Left ventricle myocardium inferior (tissue), 1 donor: ENCODE data around the gene CMC1. TPM values are rescaled to one million over a fixed set of nuclear protein-coding genes. Genes with fewer than 3 reads are reported as not detected.
"Not testable (repeated sequence)": the region's sequence is repeated elsewhere in the genome, so short reads cannot be mapped to it uniquely, and the experiment has no call there.

ENCODE experiments used
- DNase-seq: peaks from one replicate; pipeline ENCODE4 v3.0.0-alpha.2; 2020
- H3K27ac ChIP-seq: fragments of 200-600 bp; replicated peaks from 2 replicates; pipeline ENCODE4 v1.8.0; 2021
- H3K27me3 ChIP-seq: fragments of 200-600 bp; 2 replicates; pipeline ENCODE4 v1.8.0; 2021; ENCODE audit warnings: low read depth
- H3K36me3 ChIP-seq: fragments of 200-600 bp; 2 replicates; pipeline ENCODE4 v1.8.0; 2021
- H3K4me1 ChIP-seq: fragments of 200-600 bp; 2 replicates; pipeline ENCODE4 v1.8.0; 2021
- H3K4me3 ChIP-seq: fragments of 200-600 bp; 2 replicates; pipeline ENCODE4 v1.8.0; 2021; ENCODE audit warnings: mild to moderate bottlenecking, moderate library complexity
- H3K9me3 ChIP-seq: fragments of 200-600 bp; replicated peaks from 2 replicates; pipeline ENCODE4 v1.8.0; 2021
- intact Hi-C: fragments of 100-400 bp; cut with micrococcal nuclease; formaldehyde crosslinking; loops from one replicate; pipeline ENCODE4 v1.11.0; 2022
- total RNA-seq: library from RNA; stranded (reverse); fragmentation: NEBNext Ultra II Directional; extraction: Animal tissue kit (Norgen Biotek cat#: 25700); gene quantifications from one replicate; pipeline ENCODE4 v1.2.1, GENCODE V29; 2021
- TF ChIP-seq, protein P1 (sequence below): fragments of 200-600 bp; IDR thresholded peaks from 2 replicates; pipeline ENCODE4 v1.8.0; 2021; ENCODE audit warnings: antibody characterized with exemption, mild to moderate bottlenecking, borderline replicate concordance
- donor health status: DM: no; HTN: yes; CAD: no; lungs with severe emphysema.

Gene CMC1
- total RNA-seq, 1 donor from 2014 or later: 41.0 TPM

DNA sequence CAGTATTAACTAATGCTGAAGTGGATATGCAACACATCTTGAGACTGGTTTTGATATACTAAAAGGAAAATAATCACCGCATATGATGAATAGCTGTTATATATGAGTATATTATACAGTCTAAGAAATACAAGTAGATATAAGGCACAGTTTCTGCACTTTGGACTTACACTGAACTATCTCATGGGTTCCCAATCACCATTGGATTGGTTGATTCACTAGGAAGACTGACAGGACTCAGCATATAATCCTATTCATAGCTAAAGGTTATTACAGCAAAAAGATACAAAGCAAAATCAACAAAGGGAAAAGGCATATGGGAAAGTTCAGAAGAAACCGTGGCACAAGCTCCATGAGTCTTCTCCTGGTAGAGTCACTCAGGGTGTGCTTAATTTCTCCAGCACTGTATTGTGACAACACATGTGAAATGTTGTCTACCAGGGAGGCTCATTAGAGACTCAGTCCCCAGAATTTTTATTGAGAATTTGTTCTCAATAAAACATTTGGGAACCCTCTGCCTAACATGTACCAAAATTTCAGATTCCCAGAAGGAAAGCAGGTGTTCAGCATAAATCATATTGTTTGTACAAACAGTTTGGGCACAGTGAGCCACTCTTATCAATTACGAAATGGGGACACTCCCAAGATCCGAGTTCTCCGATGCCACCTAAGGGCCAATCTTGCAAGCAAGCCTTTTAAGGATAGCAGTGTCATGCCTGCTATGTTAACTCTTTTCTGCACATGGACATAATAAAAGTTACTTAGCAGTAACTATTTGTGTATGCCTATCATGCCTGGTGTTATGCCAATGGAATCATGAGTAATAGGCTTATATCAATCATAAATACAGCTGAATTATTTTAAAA lies 26.8 kb downstream of the CMC1 start:
- no peak overlapping the region for H3K27ac ChIP-seq

DNA sequence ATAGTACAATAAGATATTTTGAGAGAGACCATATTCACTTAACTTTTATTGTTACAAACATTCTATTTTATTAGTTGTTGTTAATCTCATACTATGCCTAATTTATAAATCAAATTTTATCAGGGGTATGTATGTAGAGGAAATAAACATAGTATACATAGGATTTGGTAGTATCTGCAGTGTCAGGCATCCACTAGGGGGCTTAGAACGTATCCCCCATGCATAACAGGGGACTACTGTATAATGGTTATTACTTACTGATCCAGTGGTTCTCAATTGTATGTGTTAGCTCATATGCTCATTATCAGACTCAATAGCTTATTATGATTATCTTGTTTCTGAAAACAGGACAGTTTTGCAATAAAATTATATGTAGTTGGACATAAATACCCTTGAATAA lies 27.6 kb downstream of the CMC1 start:
- H3K27me3 ChIP-seq: no peaks in the 10 kb centered on the region

More for the DNA sequence above, 26.8 kb downstream of the CMC1 start:
- Histone ChIP-seq H3K9me3 (peaks cover 23% of the 10 kb centered on the region), H3K4me3 (no peak overlapping the region), H3K36me3 (peaks cover 54% of the 10 kb centered on the region), H3K4me1 (peaks cover 13% of the 10 kb centered on the region), H3K27me3 (no peaks in the 10 kb centered on the region)
- intact Hi-C loops: no loop called here
- no peak for DNase-seq
- TF ChIP-seq, protein P1, sequence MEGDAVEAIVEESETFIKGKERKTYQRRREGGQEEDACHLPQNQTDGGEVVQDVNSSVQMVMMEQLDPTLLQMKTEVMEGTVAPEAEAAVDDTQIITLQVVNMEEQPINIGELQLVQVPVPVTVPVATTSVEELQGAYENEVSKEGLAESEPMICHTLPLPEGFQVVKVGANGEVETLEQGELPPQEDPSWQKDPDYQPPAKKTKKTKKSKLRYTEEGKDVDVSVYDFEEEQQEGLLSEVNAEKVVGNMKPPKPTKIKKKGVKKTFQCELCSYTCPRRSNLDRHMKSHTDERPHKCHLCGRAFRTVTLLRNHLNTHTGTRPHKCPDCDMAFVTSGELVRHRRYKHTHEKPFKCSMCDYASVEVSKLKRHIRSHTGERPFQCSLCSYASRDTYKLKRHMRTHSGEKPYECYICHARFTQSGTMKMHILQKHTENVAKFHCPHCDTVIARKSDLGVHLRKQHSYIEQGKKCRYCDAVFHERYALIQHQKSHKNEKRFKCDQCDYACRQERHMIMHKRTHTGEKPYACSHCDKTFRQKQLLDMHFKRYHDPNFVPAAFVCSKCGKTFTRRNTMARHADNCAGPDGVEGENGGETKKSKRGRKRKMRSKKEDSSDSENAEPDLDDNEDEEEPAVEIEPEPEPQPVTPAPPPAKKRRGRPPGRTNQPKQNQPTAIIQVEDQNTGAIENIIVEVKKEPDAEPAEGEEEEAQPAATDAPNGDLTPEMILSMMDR: no peak

DNA sequence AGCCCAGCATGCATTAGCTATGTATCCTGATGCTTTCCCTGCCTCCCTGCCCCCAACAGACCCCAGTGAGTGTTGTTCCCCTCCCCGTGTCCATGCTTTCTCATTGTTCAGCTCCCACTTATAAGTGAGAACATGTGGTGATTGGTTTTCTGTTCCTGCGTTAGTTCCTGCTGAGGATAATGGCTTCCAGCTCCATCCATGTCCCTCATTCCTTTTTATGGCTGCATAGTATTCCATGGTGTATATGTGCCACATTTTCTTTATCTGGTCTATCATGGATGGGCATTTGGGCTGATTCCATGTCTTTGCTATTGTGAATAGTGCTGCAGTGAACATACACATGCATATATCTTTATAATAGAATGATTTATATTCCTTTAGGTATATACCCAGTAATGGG lies 28.5 kb downstream of the CMC1 start:
- H3K9me3 ChIP-seq: peaks cover 40% of the 10 kb centered on the region
- H3K27ac ChIP-seq, H3K27me3 ChIP-seq, intact Hi-C loops, H3K4me3 ChIP-seq, DNase-seq: not testable (repeated sequence)
- H3K4me1 ChIP-seq: peaks cover 13% of the 10 kb centered on the region
- peaks cover 57% of the 10 kb centered on the region for H3K36me3 ChIP-seq

More for the DNA sequence above, 27.6 kb downstream of the CMC1 start:
- DNase-seq: no peak
- intact Hi-C loops: no loop called here
- Histone ChIP-seq H3K27ac (no peak overlapping the region), H3K4me3 (no peak overlapping the region), H3K36me3 (peaks cover 54% of the 10 kb centered on the region), H3K9me3 (peaks cover 31% of the 10 kb centered on the region), H3K4me1 (peaks cover 13% of the 10 kb centered on the region)
- TF ChIP-seq, protein P1: no peak

DNA sequence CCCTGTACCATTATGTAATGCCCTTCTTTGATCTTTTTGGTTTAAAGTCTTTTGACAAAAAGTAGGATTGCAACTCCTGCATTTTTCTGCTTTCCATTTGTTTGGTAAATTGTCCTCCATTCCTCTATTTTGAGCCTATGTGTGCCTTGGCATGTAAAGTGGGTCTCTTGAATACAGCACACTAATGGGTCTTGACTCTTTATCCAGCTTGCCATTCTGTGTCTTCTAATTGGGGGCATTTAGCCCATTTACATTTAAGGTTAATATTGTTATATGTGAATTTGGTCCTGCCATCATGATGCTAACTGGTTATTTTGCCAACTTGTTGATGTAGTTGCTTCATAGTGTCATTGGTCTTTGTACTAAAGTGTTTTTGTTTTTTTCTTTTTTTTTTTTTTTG lies 32.4 kb downstream of the CMC1 start:
- H3K27me3 ChIP-seq: no peaks in the 10 kb centered on the region
- intact Hi-C loops: no loop called here
- H3K36me3 ChIP-seq: peaks cover 63% of the 10 kb centered on the region
- DNase-seq: no peak
- H3K4me3 ChIP-seq: no peak overlapping the region
- H3K27ac ChIP-seq: no peak overlapping the region
- H3K9me3 ChIP-seq: peaks cover 41% of the 10 kb centered on the region
- TF ChIP-seq, protein P1: no peak
- peaks cover 3% of the 10 kb centered on the region for H3K4me1 ChIP-seq

DNA sequence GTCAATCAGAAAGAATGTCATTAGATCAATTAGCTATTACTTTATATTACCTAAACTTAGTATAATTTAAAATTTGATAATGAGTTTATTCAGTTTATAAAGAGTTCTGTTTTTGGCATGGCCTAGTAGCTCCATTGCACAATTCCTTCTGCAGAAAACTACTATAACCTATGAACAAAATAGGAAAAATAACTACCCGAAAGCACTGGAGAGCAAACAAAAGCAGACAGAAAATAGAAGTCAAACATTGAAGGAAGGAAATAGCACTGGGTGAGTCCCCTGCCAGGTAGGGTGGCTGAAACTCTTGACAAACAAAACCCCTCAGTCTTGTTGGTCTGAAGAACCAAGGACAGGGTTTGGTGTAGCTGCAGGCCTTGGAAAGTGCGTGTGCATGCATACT lies 37.5 kb downstream of the CMC1 start:
- Histone ChIP-seq H3K9me3 (peaks cover 10% of the 10 kb centered on the region), H3K4me3 (no peak overlapping the region), H3K27me3 (no peaks in the 10 kb centered on the region), H3K4me1 (peaks cover 17% of the 10 kb centered on the region), H3K36me3 (peaks cover 20% of the 10 kb centered on the region), H3K27ac (no peak overlapping the region)
- no peak for DNase-seq
- TF ChIP-seq, protein P1: no peak
- intact Hi-C loops: no loop called here

DNA sequence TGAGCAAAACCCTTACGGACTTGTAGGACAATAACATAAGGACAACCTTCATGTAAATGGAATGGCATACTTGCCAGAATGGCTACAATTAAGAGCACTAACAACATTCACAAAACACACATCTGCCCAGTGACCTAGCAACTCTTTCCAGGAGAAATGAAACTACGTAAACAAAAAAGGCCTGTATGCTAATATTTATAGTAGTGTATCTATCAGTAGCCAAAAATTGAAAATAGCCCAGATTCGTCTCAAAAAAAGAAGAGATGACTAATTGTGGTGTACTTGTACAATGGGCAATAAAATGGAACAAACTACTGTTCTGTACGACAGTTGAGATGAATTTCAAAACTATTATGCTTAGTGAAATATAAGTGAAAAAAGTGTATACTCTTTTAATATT lies 38.4 kb downstream of the CMC1 start:
- H3K27ac ChIP-seq: no peak overlapping the region
- intact Hi-C loops: no loop called here

More for the DNA sequence above, 38.4 kb downstream of the CMC1 start:
- no peak for DNase-seq
- Histone ChIP-seq H3K4me3 (no peak overlapping the region), H3K36me3 (peaks cover 12% of the 10 kb centered on the region), H3K4me1 (peaks cover 17% of the 10 kb centered on the region), H3K27me3 (no peaks in the 10 kb centered on the region), H3K9me3 (peaks cover 2% of the 10 kb centered on the region)
- TF ChIP-seq, protein P1: no peak
